ENCODE measurements around the gene FUT3.

The FUT3 gene

DNA sequence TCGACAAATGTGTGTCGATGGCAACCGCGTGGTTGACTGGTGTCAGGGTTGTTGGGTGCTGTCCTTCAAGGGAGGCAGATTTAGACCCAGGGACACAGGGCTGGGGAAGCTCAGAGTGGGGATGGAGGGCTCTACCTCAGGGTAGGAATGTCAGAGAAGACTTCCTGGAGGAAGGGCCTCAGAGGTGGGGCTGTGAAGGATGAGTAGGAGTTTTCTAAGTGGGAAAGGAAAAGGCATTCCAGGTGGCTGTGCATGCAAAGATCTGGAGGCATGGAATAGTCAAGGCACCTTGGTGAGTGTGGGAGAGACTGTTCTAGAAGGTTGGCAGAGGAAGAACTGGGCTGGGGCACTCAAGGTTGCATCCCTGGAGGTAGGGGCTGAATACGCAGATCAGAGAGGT lies 44.3 kb downstream of the FUT3 start:
- Histone ChIP-seq H2AK5ac (ENCODE audit: low read length) (no peak overlapping the region), H2BK15ac (replicated peaks; ENCODE audit: low read depth) (no peak overlapping the region), H4K5ac (ENCODE audit: low read length) (no peak overlapping the region), H3K79me1 (ENCODE audit: low read length) (no peaks in the 10 kb centered on the region), H2BK5ac (ENCODE audit: low read length) (no peak overlapping the region), H3K56ac (ENCODE audit: low read length) (no peak overlapping the region), H3K4ac (ENCODE audit: low read depth, low read length) (no peak overlapping the region), H3K23ac (ENCODE audit: low read length) (no peak overlapping the region), H3K9ac (ENCODE audit: low read length) (no peak overlapping the region), H3K27ac (ENCODE audit: low read depth, low read length) (no peak overlapping the region), H3K4me3 (ENCODE audit: low read length) (no peak overlapping the region), H3K4me1 (ENCODE audit: control insufficient read depth, low read depth, low read length) (peaks cover 2% of the 10 kb centered on the region), H3K27me3 (ENCODE audit: insufficient read depth, low read length, poor library complexity) (no peaks in the 10 kb centered on the region), H4K8ac (ENCODE audit: low read depth, low read length) (no peak overlapping the region), H3K36me3 (ENCODE audit: control insufficient read depth, insufficient read depth, low read length) (no peaks in the 10 kb centered on the region), H3K79me2 (ENCODE audit: control insufficient read depth, insufficient read depth, low read length) (no peaks in the 10 kb centered on the region), H2BK120ac (ENCODE audit: low read depth, low read length) (no peak overlapping the region), H3K18ac (ENCODE audit: low read length) (no peak overlapping the region), H3K4me2 (ENCODE audit: low read length) (no peak overlapping the region)
- DNase-seq: no peak
- no CpG with 5 or more reads among the region's 5 CpGs for WGBS (ENCODE audit: extremely low coverage, insufficient coverage, low lambda C conversion rate)

DNA sequence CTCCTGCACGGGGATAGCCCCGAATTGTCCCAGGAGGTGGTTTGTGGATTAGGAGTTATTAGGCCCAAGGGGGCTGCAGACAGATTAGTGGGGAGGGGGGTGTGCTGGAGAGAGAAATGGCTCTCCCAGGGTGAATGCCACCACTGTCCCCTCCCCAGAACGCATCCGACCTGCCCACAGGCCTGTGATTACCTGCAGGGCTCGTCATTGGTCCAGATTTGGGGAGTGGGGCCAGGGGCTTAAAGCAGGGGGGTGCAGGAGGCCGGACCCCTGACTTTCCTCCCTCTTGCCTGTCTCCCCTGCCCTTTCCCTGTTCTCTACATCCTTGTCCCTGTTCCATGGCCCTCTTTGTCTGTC lies 45.1 kb downstream of the FUT3 start:
- Histone ChIP-seq H3K79me1 (ENCODE audit: low read length) (no peaks in the 10 kb centered on the region), H2BK5ac (ENCODE audit: low read length) (no peak overlapping the region), H2BK15ac (replicated peaks; ENCODE audit: low read depth) (no peak overlapping the region), H3K27me3 (ENCODE audit: insufficient read depth, low read length, poor library complexity) (no peaks in the 10 kb centered on the region), H3K18ac (ENCODE audit: low read length) (no peak overlapping the region), H2BK120ac (ENCODE audit: low read depth, low read length) (no peak overlapping the region), H3K4ac (ENCODE audit: low read depth, low read length) (no peak overlapping the region), H3K36me3 (ENCODE audit: control insufficient read depth, insufficient read depth, low read length) (no peaks in the 10 kb centered on the region), H3K9ac (ENCODE audit: low read length) (peak overlapping the region; percentile 35), H3K23ac (ENCODE audit: low read length) (no peak overlapping the region), H4K5ac (ENCODE audit: low read length) (no peak overlapping the region), H4K8ac (ENCODE audit: low read depth, low read length) (no peak overlapping the region), H3K79me2 (ENCODE audit: control insufficient read depth, insufficient read depth, low read length) (no peaks in the 10 kb centered on the region), H3K56ac (ENCODE audit: low read length) (peak overlapping the region; percentile 22), H3K4me3 (ENCODE audit: low read length) (no peak overlapping the region), H2AK5ac (ENCODE audit: low read length) (no peak overlapping the region), H3K27ac (ENCODE audit: low read depth, low read length) (no peak overlapping the region), H3K4me2 (ENCODE audit: low read length) (no peak overlapping the region), H3K4me1 (ENCODE audit: control insufficient read depth, low read depth, low read length) (peaks cover 2% of the 10 kb centered on the region)
- DNase-seq: no peak
- no CpG with 5 or more reads among the region's 6 CpGs for WGBS (ENCODE audit: extremely low coverage, insufficient coverage, low lambda C conversion rate)

DNA sequence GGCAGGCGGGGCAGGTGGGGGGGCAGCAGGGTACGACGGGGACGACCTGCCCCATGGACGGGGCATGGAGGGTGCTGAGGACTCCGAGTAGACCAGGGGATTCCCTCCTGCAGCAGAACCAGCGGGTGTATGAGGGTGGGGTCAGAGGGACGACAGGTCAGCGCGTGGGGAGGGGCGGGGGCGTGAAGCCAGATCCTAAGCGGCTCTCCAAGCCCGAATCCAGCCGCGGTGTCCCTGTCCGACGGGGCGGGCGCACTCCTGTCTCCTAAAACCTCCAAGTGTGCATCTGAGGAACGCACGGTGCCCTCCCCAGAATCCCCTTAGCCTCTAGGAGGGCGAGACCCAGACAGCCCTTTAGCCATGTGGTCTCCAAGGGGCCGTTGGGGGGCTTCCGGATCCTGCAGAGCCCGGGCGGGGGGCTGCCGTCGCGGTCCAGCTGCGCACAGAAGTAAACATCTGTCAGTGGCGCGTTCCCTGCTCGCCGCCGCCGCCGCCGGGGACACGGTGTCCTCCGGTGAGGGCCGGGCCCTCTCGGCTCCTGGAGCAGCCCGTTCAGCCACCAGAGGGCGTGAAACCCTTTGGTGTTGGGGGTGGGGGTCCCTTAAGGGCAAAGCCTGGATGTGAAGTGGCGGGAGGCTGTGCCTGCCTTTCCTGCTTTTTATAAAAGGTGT lies 45.7 kb downstream of the FUT3 start:
- Histone ChIP-seq H2BK15ac (replicated peaks; ENCODE audit: low read depth) (no peak overlapping the region), H2BK120ac (ENCODE audit: low read depth, low read length) (no peak overlapping the region), H3K56ac (ENCODE audit: low read length) (peak overlapping the region; percentile 56), H3K4me1 (ENCODE audit: control insufficient read depth, low read depth, low read length) (peaks cover 2% of the 10 kb centered on the region), H3K79me1 (ENCODE audit: low read length) (no peaks in the 10 kb centered on the region), H3K9ac (ENCODE audit: low read length) (peak overlapping the region; percentile 48), H3K27ac (ENCODE audit: low read depth, low read length) (no peak overlapping the region), H3K27me3 (ENCODE audit: insufficient read depth, low read length, poor library complexity) (no peaks in the 10 kb centered on the region), H4K8ac (ENCODE audit: low read depth, low read length) (no peak overlapping the region), H3K79me2 (ENCODE audit: control insufficient read depth, insufficient read depth, low read length) (no peaks in the 10 kb centered on the region), H3K23ac (ENCODE audit: low read length) (no peak overlapping the region), H2AK5ac (ENCODE audit: low read length) (no peak overlapping the region), H3K4me3 (ENCODE audit: low read length) (no peak overlapping the region), H2BK5ac (ENCODE audit: low read length) (no peak overlapping the region), H3K36me3 (ENCODE audit: control insufficient read depth, insufficient read depth, low read length) (no peaks in the 10 kb centered on the region), H4K5ac (ENCODE audit: low read length) (no peak overlapping the region), H3K4ac (ENCODE audit: low read depth, low read length) (no peak overlapping the region), H3K18ac (ENCODE audit: low read length) (no peak overlapping the region), H3K4me2 (ENCODE audit: low read length) (peak overlapping the region; percentile 52)
- WGBS (ENCODE audit: extremely low coverage, insufficient coverage, low lambda C conversion rate): no CpG with 5 or more reads among the region's 46 CpGs
- peak; percentile 87 for DNase-seq

DNA sequence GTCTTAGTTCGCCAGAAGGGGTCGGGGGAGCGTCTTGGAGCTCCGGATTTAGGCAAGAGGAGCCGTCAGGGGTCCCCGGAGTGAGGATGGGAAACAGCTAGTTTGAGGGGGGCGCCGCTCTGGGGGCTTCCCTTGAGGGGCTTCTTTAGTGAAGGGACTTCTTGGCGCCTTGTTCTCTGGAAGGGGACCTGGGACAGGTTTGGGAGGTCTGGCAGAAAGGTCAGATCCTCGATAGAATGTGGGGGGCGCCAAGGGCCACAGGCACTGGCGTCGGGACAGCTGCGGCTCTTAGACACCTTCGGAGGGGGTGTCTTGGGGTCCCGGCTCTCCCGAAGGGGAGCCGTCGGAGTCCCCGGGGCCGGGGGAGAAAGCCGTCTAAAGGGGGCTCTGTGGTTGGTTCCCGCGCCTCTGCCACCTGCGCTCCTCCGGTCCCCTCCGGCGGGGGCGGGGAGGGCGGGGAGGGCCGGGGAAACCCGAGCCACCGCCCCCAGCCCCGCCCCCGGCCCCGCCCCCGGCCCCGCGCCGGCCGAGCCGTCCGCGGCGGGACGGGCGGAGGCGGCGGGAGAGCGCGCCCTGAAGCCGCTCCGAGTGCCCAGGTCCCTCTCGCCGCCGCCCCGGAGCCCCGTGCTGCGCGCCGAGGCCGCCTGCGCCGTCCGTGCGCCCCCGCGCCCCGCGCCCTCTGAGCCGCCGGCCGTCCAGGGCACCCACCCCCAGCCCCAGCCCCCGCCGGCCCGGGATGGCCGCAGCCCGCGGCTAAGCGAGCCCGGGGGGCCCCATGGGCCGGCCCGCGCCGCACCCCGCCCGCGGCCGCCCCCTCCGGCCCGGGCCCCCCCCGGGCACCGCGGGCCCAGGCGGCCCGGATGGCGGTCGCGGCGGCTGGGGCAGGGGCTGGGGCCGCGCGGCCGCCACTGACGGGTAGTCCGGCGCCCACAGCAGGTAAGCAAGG lies 46.5 kb downstream of the FUT3 start, which contains the start of gene NRTN:
TSS of gene NRTN (plus strand) at position 552 of the 946 bp plus-strand sequence. CDS start 19,099 bp downstream, outside the sequence.
- Histone ChIP-seq H3K23ac (ENCODE audit: low read length) (no peak within 1 kb of the TSS), H3K79me2 (ENCODE audit: control insufficient read depth, insufficient read depth, low read length) (no peaks in the 10 kb centered on the region), H2BK5ac (ENCODE audit: low read length) (no peak within 1 kb of the TSS), H2BK120ac (ENCODE audit: low read depth, low read length) (no peak within 1 kb of the TSS), H3K4me1 (ENCODE audit: control insufficient read depth, low read depth, low read length) (peaks cover 2% of the 10 kb centered on the region), H2BK15ac (replicated peaks; ENCODE audit: low read depth) (no peak within 1 kb of the TSS), H3K56ac (ENCODE audit: low read length) (peak within 1 kb of the TSS; percentile 56), H3K9ac (ENCODE audit: low read length) (peak within 1 kb of the TSS; percentile 48), H3K4ac (ENCODE audit: low read depth, low read length) (no peak within 1 kb of the TSS), H4K5ac (ENCODE audit: low read length) (no peak within 1 kb of the TSS), H3K4me3 (ENCODE audit: low read length) (no peak within 1 kb of the TSS), H2AK5ac (ENCODE audit: low read length) (no peak within 1 kb of the TSS), H4K8ac (ENCODE audit: low read depth, low read length) (no peak within 1 kb of the TSS), H3K18ac (ENCODE audit: low read length) (no peak within 1 kb of the TSS), H3K36me3 (ENCODE audit: control insufficient read depth, insufficient read depth, low read length) (no peaks in the 10 kb centered on the region), H3K4me2 (ENCODE audit: low read length) (peak within 1 kb of the TSS; percentile 52), H3K27me3 (ENCODE audit: insufficient read depth, low read length, poor library complexity) (no peaks in the 10 kb centered on the region), H3K79me1 (ENCODE audit: low read length) (no peaks in the 10 kb centered on the region), H3K27ac (ENCODE audit: low read depth, low read length) (no peak within 1 kb of the TSS)
- peak; percentile 53 for DNase-seq
- no CpG with 5 or more reads among the region's 107 CpGs for WGBS (ENCODE audit: extremely low coverage, insufficient coverage, low lambda C conversion rate)

DNA sequence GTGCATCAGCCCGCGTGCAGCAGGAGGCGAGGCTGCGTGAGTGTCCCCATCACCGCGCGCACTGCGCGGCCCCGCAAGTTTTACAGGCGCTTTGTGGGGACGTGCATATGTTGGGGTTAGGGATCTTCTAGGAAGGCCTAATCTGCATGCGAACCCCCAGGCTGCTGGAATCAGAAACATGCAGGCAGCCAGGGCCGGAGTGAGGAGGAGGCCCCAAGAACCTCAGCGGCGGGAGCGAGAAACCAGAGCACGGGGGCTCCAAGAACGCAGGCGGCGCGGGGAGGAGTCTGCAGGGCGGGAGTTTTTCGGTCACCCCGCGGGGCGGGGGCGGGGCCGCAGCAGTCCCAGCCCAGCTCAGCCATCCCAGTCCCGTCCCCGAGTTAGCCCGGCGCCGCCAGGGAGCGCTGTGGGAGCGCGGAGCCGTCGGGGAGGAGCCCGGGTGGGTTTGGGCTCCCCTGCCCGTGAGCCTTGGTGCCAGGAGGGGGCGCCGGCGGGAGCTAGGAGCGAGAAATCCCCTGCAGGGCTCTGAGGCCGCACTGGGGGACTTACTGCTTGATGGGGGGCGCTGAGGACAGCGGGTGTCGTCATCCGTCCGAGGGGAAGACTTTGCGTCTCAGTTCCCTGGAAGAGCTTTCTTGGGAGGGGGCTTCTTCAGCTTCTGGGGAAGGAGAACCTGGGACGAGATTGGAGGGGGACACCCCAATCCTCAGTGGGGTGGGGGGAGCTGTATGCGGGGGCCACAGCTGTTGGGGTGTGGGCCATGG lies 47.3 kb downstream of the FUT3 start:
- no peak overlapping the region for H3K27ac ChIP-seq (ENCODE audit: low read depth, low read length)
- H3K79me1 ChIP-seq (ENCODE audit: low read length): no peaks in the 10 kb centered on the region
- H3K9ac ChIP-seq (ENCODE audit: low read length): peak overlapping the region; percentile 69
- no peak overlapping the region for H3K18ac ChIP-seq (ENCODE audit: low read length)
- H4K5ac ChIP-seq (ENCODE audit: low read length): peak overlapping the region; percentile 87
- no peaks in the 10 kb centered on the region for H3K36me3 ChIP-seq (ENCODE audit: control insufficient read depth, insufficient read depth, low read length)
- DNase-seq: peak; percentile 95
- no CpG with 5 or more reads among the region's 54 CpGs for WGBS (ENCODE audit: extremely low coverage, insufficient coverage, low lambda C conversion rate)
- H2BK120ac ChIP-seq (ENCODE audit: low read depth, low read length): no peak overlapping the region
- H3K4ac ChIP-seq (ENCODE audit: low read depth, low read length): no peak overlapping the region
- no peak overlapping the region for H3K4me3 ChIP-seq (ENCODE audit: low read length)
- H3K4me1 ChIP-seq (ENCODE audit: control insufficient read depth, low read depth, low read length): peaks cover 2% of the 10 kb centered on the region
- H4K8ac ChIP-seq (ENCODE audit: low read depth, low read length): no peak overlapping the region
- no peak overlapping the region for H3K23ac ChIP-seq (ENCODE audit: low read length)
- peak overlapping the region; percentile 89 for H3K56ac ChIP-seq (ENCODE audit: low read length)
- no peaks in the 10 kb centered on the region for H3K27me3 ChIP-seq (ENCODE audit: insufficient read depth, low read length, poor library complexity)
- peak overlapping the region; percentile 58 for H2AK5ac ChIP-seq (ENCODE audit: low read length)
- H2BK15ac ChIP-seq (replicated peaks; ENCODE audit: low read depth): no peak overlapping the region
- peak overlapping the region; percentile 80 for H3K4me2 ChIP-seq (ENCODE audit: low read length)
- no peaks in the 10 kb centered on the region for H3K79me2 ChIP-seq (ENCODE audit: control insufficient read depth, insufficient read depth, low read length)
- H2BK5ac ChIP-seq (ENCODE audit: low read length): no peak overlapping the region

All from mesendoderm (in vitro differentiated cells).